NCI-H2081 treated with DMSO at 0.1 percent for 48 hours (cell line): ENCODE data around the gene RTN4RL1.

Source experiments
- DNase-seq: peaks from one replicate; lab custom pipeline; 2025; lab: John Stamatoyannopoulos, UW

The RTN4RL1 gene

GRCh38 chr17:1948517-1948825, 76.7 kb downstream of the RTN4RL1 start:
- no peak for DNase-seq

- no peak for DNase-seq
Measured at GRCh38 chr17:1947743-1948516, 77.2 kb downstream of the RTN4RL1 start.

- no peak for DNase-seq
Measured at GRCh38 chr17:1947229-1947742, 77.8 kb downstream of the RTN4RL1 start.

GRCh38 chr17:1946021-1946932, 78.9 kb downstream of the RTN4RL1 start:
- no peak for DNase-seq

- no peak for DNase-seq
Measured at GRCh38 chr17:1945621-1946020, 79.5 kb downstream of the RTN4RL1 start.

GRCh38 chr17:1943436-1943831, 81.7 kb downstream of the RTN4RL1 start:
- DNase-seq = no peak

GRCh38 chr17:1942666-1943435, 82.3 kb downstream of the RTN4RL1 start:
- DNase-seq = no peak

GRCh38 chr17:1942066-1942365, 83.1 kb downstream of the RTN4RL1 start:
- no peak for DNase-seq

GRCh38 chr17:1941272-1942065, 83.7 kb downstream of the RTN4RL1 start:
- DNase-seq = no peak

GRCh38 chr17:1940810-1941185, 84.3 kb downstream of the RTN4RL1 start:
- no peak for DNase-seq

GRCh38 chr17:1939981-1940809, 84.9 kb downstream of the RTN4RL1 start:
- no peak for DNase-seq

GRCh38 chr17:1937461-1937860, 87.7 kb downstream of the RTN4RL1 start:
- no peak for DNase-seq

- no peak for DNase-seq
Measured at GRCh38 chr17:1936766-1937165, 88.4 kb downstream of the RTN4RL1 start.

GRCh38 chr17:1934901-1935300, 90.2 kb downstream of the RTN4RL1 start:
- no peak for DNase-seq

- DNase-seq = no peak
Measured at GRCh38 chr17:1933875-1934715, 91.0 kb downstream of the RTN4RL1 start.

GRCh38 chr17:1931844-1932579, 93.1 kb downstream of the RTN4RL1 start:
- DNase-seq = peak; percentile 17

GRCh38 chr17:1930337-1930645, 94.8 kb downstream of the RTN4RL1 start:
- DNase-seq = no peak

- DNase-seq = no peak
Measured at GRCh38 chr17:1928976-1929375, 96.2 kb downstream of the RTN4RL1 start.

- DNase-seq = no peak
Measured at GRCh38 chr17:1920948-1921351, 104.2 kb downstream of the RTN4RL1 start.
